ENCODE results near the gene RSRP1. TPM values are rescaled to one million over a fixed set of nuclear protein-coding genes. Genes with fewer than 3 reads are reported as not detected.

Gene RSRP1
- total RNA-seq, 1 experiment from 2014 or later: 55.1 TPM

DNA sequence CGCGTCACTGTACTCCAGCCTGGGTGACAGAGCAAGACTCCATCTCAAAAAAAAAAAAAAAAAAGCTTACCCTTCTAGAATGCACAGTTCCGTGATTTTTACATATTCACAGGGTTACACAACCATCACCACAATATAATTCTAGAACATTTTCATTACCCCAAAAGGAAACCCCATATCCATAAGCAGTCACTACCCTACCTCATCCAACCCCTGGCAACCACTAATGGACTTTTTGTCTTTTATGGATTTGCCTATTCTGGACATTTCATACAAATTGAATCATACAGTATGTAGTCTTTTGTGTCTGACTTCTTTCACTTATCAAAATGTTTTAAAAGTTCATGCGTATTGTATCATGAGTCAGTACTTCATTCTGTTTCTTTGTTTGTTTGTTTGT, 37.7 kb downstream of the RSRP1 start:
- no peaks in the 10 kb centered on the region for H3K23me2 ChIP-seq (ENCODE audit: insufficient read length, low read depth, low read length, poor library complexity, severe bottlenecking)
- no peak overlapping the region for H2BK5ac ChIP-seq (ENCODE audit: insufficient read length, low read length)
- Mint-ChIP-seq H3K27me3 (ENCODE audit: low read depth) (no peaks in the 10 kb centered on the region), H3K9me3 (no peaks in the 10 kb centered on the region), H3K4me3 (no peak overlapping the region), H3K36me3 (ENCODE audit: insufficient read depth in 1 of 3, low read depth in 3 of 3) (no peaks in the 10 kb centered on the region), H3K4me1 (peaks cover 5 to 10% of the 10 kb centered on the region in 2 experiments), H3K27ac (no peak overlapping the region)
- no peak overlapping the region for H3K23ac ChIP-seq (ENCODE audit: insufficient read length, low read depth, low read length)
- no peak overlapping the region for H3K27ac ChIP-seq (ENCODE audit: insufficient read length, low read depth, low read length)
- H2BK15ac ChIP-seq (ENCODE audit: low read depth, low read length): no peak overlapping the region
- no peak for DNase-seq
- no peaks in the 10 kb centered on the region for H3K9me3 ChIP-seq (ENCODE audit: control insufficient read depth, low read depth, low read length)
- no peak overlapping the region for H2BK20ac ChIP-seq (ENCODE audit: low read depth, low read length, poor library complexity, severe bottlenecking)
- no peaks in the 10 kb centered on the region for H3K79me2 ChIP-seq (ENCODE audit: insufficient read depth, low read length)
- no peak overlapping the region for H3T11ph ChIP-seq (ENCODE audit: low read length)
- no peak overlapping the region for H3K14ac ChIP-seq (ENCODE audit: insufficient read depth, low read length)
- no peak overlapping the region for H2AFZ ChIP-seq (ENCODE audit: low read length)
- no peak overlapping the region for H4K91ac ChIP-seq (ENCODE audit: insufficient read length, low read depth, low read length)
- no CpG with 5 or more reads among the region's 4 CpGs for WGBS (ENCODE audit: extremely low coverage, insufficient read length, low lambda C conversion rate)
- no peak overlapping the region for H3K4me2 ChIP-seq (ENCODE audit: insufficient read depth, insufficient read length, low read length)
- H3K9ac ChIP-seq (ENCODE audit: extremely low read depth, insufficient read length, low read length): no peak overlapping the region
- no peak overlapping the region for H2AK5ac ChIP-seq (ENCODE audit: insufficient read length, low read length)
- no peak overlapping the region for H2BK12ac ChIP-seq (ENCODE audit: insufficient read length, low read depth, low read length)
- no peaks in the 10 kb centered on the region for H3K4me1 ChIP-seq (ENCODE audit: insufficient read depth, low read length)
- no peak overlapping the region for H3K18ac ChIP-seq (ENCODE audit: insufficient read length, low read depth, low read length)
- H3K4ac ChIP-seq (ENCODE audit: low read depth, low read length): no peak overlapping the region
- H3K56ac ChIP-seq (ENCODE audit: insufficient read length, low read depth, low read length): no peak overlapping the region
- H4K8ac ChIP-seq (replicated peaks; ENCODE audit: insufficient read length, low read depth, low read length): no peak overlapping the region
- H2BK120ac ChIP-seq (ENCODE audit: low read depth, low read length, poor library complexity, severe bottlenecking): no peak overlapping the region
- TF ChIP-seq, protein P1, sequence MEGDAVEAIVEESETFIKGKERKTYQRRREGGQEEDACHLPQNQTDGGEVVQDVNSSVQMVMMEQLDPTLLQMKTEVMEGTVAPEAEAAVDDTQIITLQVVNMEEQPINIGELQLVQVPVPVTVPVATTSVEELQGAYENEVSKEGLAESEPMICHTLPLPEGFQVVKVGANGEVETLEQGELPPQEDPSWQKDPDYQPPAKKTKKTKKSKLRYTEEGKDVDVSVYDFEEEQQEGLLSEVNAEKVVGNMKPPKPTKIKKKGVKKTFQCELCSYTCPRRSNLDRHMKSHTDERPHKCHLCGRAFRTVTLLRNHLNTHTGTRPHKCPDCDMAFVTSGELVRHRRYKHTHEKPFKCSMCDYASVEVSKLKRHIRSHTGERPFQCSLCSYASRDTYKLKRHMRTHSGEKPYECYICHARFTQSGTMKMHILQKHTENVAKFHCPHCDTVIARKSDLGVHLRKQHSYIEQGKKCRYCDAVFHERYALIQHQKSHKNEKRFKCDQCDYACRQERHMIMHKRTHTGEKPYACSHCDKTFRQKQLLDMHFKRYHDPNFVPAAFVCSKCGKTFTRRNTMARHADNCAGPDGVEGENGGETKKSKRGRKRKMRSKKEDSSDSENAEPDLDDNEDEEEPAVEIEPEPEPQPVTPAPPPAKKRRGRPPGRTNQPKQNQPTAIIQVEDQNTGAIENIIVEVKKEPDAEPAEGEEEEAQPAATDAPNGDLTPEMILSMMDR (conservative IDR thresholded peaks at IDR 0.05): no peak
- H3K79me1 ChIP-seq (ENCODE audit: insufficient read depth, low read depth, low read length, poor library complexity, severe bottlenecking): no peaks in the 10 kb centered on the region
- no peaks in the 10 kb centered on the region for H4K20me1 ChIP-seq (ENCODE audit: control insufficient read depth, insufficient read depth, insufficient read length)
- no peak overlapping the region for H4K5ac ChIP-seq (ENCODE audit: insufficient read length, low read depth, low read length)
- no peaks in the 10 kb centered on the region for H3K27me3 ChIP-seq (ENCODE audit: insufficient read depth, low read length)
